Hepatocyte (in vitro differentiated cells): Measurements from ENCODE around the gene HYI. TPM values are rescaled to one million over a fixed set of nuclear protein-coding genes. Genes with fewer than 3 reads are reported as not detected.

Experiments used
- DNase-seq: peaks from one replicate; pipeline ENCODE4 v3.0.0-alpha.2; 2016; ENCODE audit warnings: low spot score
- H2AFZ ChIP-seq: fragments of 200-600 bp; sonication (generic); 2 replicates; pipeline ENCODE4 v1.6.0; 2016; ENCODE audit warnings: antibody characterized with exemption, mild to moderate bottlenecking
- H3K27ac ChIP-seq: fragments of 200-600 bp; sonication (generic); 2 replicates; pipeline ENCODE4 v1.5.1; 2016; ENCODE audit warnings: mild to moderate bottlenecking
- H3K27me3 ChIP-seq: fragments of 200-600 bp; sonication (generic); 2 replicates; pipeline ENCODE4 v1.6.1; 2016
- H3K36me3 ChIP-seq: fragments of 200-600 bp; sonication (generic); replicated peaks from 2 replicates; pipeline ENCODE4 v1.5.1; 2016; ENCODE audit warnings: low read depth; ENCODE audit not compliant: insufficient read depth
- H3K4me1 ChIP-seq: fragments of 200-600 bp; sonication (generic); 2 replicates; pipeline ENCODE4 v1.5.1; 2016; ENCODE audit warnings: mild to moderate bottlenecking, moderate library complexity; ENCODE audit not compliant: insufficient read depth
- H3K4me2 ChIP-seq: fragments of 200-600 bp; sonication (generic); 2 replicates; pipeline ENCODE4 v1.6.0; 2016
- H3K4me3 ChIP-seq: fragments of 200-600 bp; sonication (generic); 2 replicates; pipeline ENCODE4 v1.5.1; 2016; ENCODE audit warnings: mild to moderate bottlenecking
- H3K79me2 ChIP-seq: fragments of 200-600 bp; sonication (generic); 2 replicates; pipeline ENCODE4 v1.6.0; 2017; ENCODE audit warnings: mild to moderate bottlenecking
- H3K9me2 ChIP-seq: fragments of 200-600 bp; sonication (generic); replicated peaks from 2 replicates; pipeline ENCODE4 v1.6.0; 2017; ENCODE audit warnings: mild to moderate bottlenecking; ENCODE audit not compliant: insufficient read depth
- H3K9me3 ChIP-seq: fragments of 200-600 bp; sonication (generic); 2 replicates; pipeline ENCODE4 v1.5.1; 2016; ENCODE audit warnings: low read depth, mild to moderate bottlenecking
- H4K20me1 ChIP-seq: fragments of 200-600 bp; sonication (generic); 2 replicates; pipeline ENCODE4 v1.6.0; 2016; ENCODE audit warnings: mild to moderate bottlenecking; ENCODE audit not compliant: insufficient read depth, poor library complexity, severe bottlenecking
- EZH2 ChIP-seq: fragments of 200-600 bp; sonication (generic); IDR thresholded peaks from 2 replicates; pipeline ENCODE4 v1.6.1; 2016; ENCODE audit warnings: antibody characterized with exemption, mild to moderate bottlenecking, borderline replicate concordance
- EZH2phosphoT487 ChIP-seq: fragments of 200-600 bp; sonication (generic); IDR thresholded peaks from one replicate; pipeline ENCODE4 v1.6.1; 2018; ENCODE audit warnings: antibody characterized with exemption, mild to moderate bottlenecking, low read depth, moderate library complexity; ENCODE audit not compliant: unreplicated experiment, severe bottlenecking
- WGBS: methylation state at CpG from one replicate; pipeline ENCODE4 v1.1.6; 2016; ENCODE audit warnings: low lambda C conversion rate; ENCODE audit errors: missing lambda C conversion rate; 5-methylcytosine and 5-hydroxymethylcytosine counted together
- polyA plus RNA-seq: library from polyadenylated mRNA; unstranded; fragments of >200 nt; fragmentation: Nextera tagmentation; extraction: Ambion mirVana; gene quantifications from 2 replicates; pipeline ENCODE4 v1.2.1, GENCODE V29; 2016
- total RNA-seq: library from RNA; depleted of rRNA; stranded (reverse); fragments of >200 nt; gene quantifications from 2 replicates; pipeline ENCODE4 v1.2.3, GENCODE V29; 2014
- TF ChIP-seq, protein P1 (sequence below): fragments of 200-600 bp; sonication (generic); IDR thresholded peaks from 2 replicates; pipeline ENCODE4 v1.5.1; 2016; ENCODE audit warnings: antibody characterized with exemption, mild to moderate bottlenecking; ENCODE audit not compliant: poor library complexity

Gene HYI
- total and polyA plus RNA-seq, 2 experiments from 2014 or later, result 30.7 to 37.5 TPM

DNA sequence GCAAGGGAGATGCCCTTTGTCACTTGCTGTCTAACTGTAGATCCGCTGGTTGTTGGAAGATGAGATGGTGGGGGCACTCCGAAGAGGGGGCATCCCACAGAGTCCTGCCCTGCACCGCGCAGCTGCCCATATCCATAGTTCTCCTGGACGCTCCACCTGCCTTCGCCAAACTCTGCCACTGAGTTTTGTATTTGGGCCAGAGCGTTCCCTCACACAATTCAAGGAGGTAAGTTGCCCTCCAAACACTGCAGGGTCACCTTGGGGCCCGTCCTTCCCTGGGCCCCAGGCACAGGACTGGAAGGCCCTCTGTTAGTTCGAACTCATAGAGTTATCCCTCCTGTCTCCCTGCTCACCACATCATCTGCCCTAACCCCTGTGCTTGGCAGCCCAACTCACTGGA, 22.1 kb downstream of the HYI start:
- WGBS, result 95% methylated on average over 9 of the region's 9 CpGs
- H3K79me2 ChIP-seq, result no peaks in the 10 kb centered on the region
- no peak for DNase-seq
- H3K4me1 ChIP-seq, result no peaks in the 10 kb centered on the region
- TF ChIP-seq EZH2phosphoT487 (no peak), EZH2 (no peak)
- TF ChIP-seq, protein P1, sequence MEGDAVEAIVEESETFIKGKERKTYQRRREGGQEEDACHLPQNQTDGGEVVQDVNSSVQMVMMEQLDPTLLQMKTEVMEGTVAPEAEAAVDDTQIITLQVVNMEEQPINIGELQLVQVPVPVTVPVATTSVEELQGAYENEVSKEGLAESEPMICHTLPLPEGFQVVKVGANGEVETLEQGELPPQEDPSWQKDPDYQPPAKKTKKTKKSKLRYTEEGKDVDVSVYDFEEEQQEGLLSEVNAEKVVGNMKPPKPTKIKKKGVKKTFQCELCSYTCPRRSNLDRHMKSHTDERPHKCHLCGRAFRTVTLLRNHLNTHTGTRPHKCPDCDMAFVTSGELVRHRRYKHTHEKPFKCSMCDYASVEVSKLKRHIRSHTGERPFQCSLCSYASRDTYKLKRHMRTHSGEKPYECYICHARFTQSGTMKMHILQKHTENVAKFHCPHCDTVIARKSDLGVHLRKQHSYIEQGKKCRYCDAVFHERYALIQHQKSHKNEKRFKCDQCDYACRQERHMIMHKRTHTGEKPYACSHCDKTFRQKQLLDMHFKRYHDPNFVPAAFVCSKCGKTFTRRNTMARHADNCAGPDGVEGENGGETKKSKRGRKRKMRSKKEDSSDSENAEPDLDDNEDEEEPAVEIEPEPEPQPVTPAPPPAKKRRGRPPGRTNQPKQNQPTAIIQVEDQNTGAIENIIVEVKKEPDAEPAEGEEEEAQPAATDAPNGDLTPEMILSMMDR, result no peak
- H2AFZ ChIP-seq, result no peak overlapping the region
- no peaks in the 10 kb centered on the region for H4K20me1 ChIP-seq
- H3K4me2 ChIP-seq, result no peak overlapping the region
- H3K9me2 ChIP-seq, result no peaks in the 10 kb centered on the region
- no peaks in the 10 kb centered on the region for H3K9me3 ChIP-seq
- no peaks in the 10 kb centered on the region for H3K27me3 ChIP-seq
- H3K36me3 ChIP-seq, result no peaks in the 10 kb centered on the region
- no peak overlapping the region for H3K4me3 ChIP-seq
- no peak overlapping the region for H3K27ac ChIP-seq

- DNase-seq, result no peak
- no peak overlapping the region for H2AFZ ChIP-seq
- TF ChIP-seq EZH2phosphoT487, result no peak
- TF ChIP-seq EZH2, result no peak
- TF ChIP-seq, protein P1, result no peak
- H3K9me2 ChIP-seq, result no peaks in the 10 kb centered on the region
- H3K79me2 ChIP-seq, result no peaks in the 10 kb centered on the region
- 92% methylated on average over 5 of the region's 5 CpGs for WGBS
- no peak overlapping the region for H3K27ac ChIP-seq
- H3K9me3 ChIP-seq, result no peaks in the 10 kb centered on the region
- no peaks in the 10 kb centered on the region for H3K4me1 ChIP-seq
- no peaks in the 10 kb centered on the region for H4K20me1 ChIP-seq
- H3K4me3 ChIP-seq, result no peak overlapping the region
- H3K4me2 ChIP-seq, result no peak overlapping the region
- no peaks in the 10 kb centered on the region for H3K27me3 ChIP-seq
- no peaks in the 10 kb centered on the region for H3K36me3 ChIP-seq
These were observed 22.9 kb downstream of the HYI start for GRCh38 chr1:43430831-43431230.

DNA sequence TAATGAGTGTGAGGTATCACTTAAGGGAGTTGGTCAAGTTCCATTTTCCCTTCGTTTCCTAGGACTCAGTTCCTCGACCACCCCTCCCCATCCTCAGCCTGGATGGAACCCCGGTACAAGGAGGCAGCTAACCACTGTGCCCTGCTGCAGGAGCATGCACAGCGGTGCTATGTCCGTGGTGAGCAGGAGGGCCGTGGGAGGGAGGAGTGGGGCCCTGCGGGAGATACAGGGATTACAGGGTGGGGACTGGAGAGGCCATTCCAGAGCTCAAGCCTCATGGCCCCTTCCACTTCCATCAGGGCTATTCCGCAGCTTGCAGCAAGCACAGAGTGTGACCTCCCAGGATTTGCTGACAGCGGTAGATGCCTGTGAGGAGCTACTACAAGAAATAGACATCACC, 25.8 kb downstream of the HYI start:
- Histone ChIP-seq H3K27me3 (no peaks in the 10 kb centered on the region), H3K4me2 (no peak overlapping the region), H3K4me3 (no peak overlapping the region), H3K9me3 (no peaks in the 10 kb centered on the region), H3K79me2 (no peaks in the 10 kb centered on the region), H3K27ac (no peak overlapping the region), H4K20me1 (no peaks in the 10 kb centered on the region), H2AFZ (no peak overlapping the region), H3K9me2 (no peaks in the 10 kb centered on the region), H3K36me3 (no peaks in the 10 kb centered on the region), H3K4me1 (no peaks in the 10 kb centered on the region)
- WGBS, result 85% methylated on average over 9 of the region's 9 CpGs
- TF ChIP-seq, protein P1, result no peak
- TF ChIP-seq EZH2phosphoT487 (no peak), EZH2 (no peak)
- no peak for DNase-seq

DNA sequence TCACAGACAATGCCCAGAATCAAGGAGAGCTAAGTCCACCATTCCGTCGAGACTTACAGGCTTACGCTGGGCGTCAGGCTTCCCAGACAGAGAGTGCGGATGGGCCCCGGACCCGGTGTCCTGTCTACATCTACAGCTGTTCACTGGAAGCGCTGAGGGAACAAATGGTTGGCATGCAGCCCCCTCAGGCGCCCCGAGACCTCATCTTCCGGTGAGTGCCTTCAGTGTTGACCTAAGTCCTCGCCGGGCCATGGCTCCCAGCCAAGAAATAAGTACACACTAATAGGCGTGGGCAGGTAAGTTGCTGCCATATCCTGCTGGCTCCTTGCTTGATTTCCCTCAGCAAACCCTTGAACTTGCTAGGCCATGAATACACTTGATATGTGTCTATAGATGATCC, 26.2 kb downstream of the HYI start:
- no peaks in the 10 kb centered on the region for H3K36me3 ChIP-seq
- WGBS, result 99% methylated on average over 14 of the region's 14 CpGs
- no peak overlapping the region for H2AFZ ChIP-seq

More for the DNA sequence above, 26.2 kb downstream of the HYI start:
- Histone ChIP-seq H3K79me2 (no peaks in the 10 kb centered on the region), H3K4me1 (no peaks in the 10 kb centered on the region), H3K4me2 (no peak overlapping the region), H3K27ac (no peak overlapping the region), H3K9me3 (no peaks in the 10 kb centered on the region), H4K20me1 (no peaks in the 10 kb centered on the region), H3K9me2 (no peaks in the 10 kb centered on the region), H3K27me3 (no peaks in the 10 kb centered on the region), H3K4me3 (no peak overlapping the region)
- TF ChIP-seq, protein P1, result no peak
- TF ChIP-seq EZH2phosphoT487, result no peak
- no peak for TF ChIP-seq EZH2
- DNase-seq, result no peak
